Endothelial cell of umbilical vein (primary cell): Measurements from ENCODE around the gene DAZAP1. TPM values are rescaled to one million over a fixed set of nuclear protein-coding genes. Genes with fewer than 3 reads are reported as not detected.

Source experiments
- BruUV-seq: library from RNA; stranded (reverse); fragments of 400-500 nt; replicated peaks from 2 replicates; lab custom pipeline; 2021; lab: Mats Ljungman, UMichigan
- CTCF ChIA-PET: fragments of 300-600, 350-600 bp; sonication (Branson Sonifier 250); formaldehyde crosslinking; loops from one replicate; lab custom pipeline; 2021; ENCODE audit warnings: antibody characterized with exemption, inconsistent platforms; lab: Charles Lee
- POLR2A ChIA-PET: fragments of 300-600, 350-600 bp; sonication (Branson Sonifier 250); formaldehyde crosslinking; loops from one replicate; lab custom pipeline; 2021; ENCODE audit warnings: antibody characterized with exemption, inconsistent platforms; lab: Charles Lee
- DNase-seq: peaks from one replicate; pipeline ENCODE4 v3.0.0-alpha.2; 2011; ENCODE audit warnings: low read depth, low spot score
- FAIRE-seq: peaks from 2 replicates; lab custom pipeline; 2011; peaks lifted over from hg19 to GRCh38; lab: Jason Lieb, UNC
- H2AFZ ChIP-seq: 2 replicates; pipeline ENCODE4 v1.6.0; 2012; ENCODE audit warnings: low read depth, low read length, control low read depth, inconsistent platforms
- H3K27ac ChIP-seq: 2 replicates; pipeline ENCODE4 v1.5.1; 2011; ENCODE audit warnings: low read depth, mild to moderate bottlenecking, control low read depth, low read length, moderate library complexity; ENCODE audit not compliant: insufficient read depth
- H3K27me3 ChIP-seq, 2 experiments: 2 replicates each; pipeline versions ENCODE4 v1.6.0 to v1.6.1; 2011; ENCODE audit warnings: low read length in 2 of 2, mixed read lengths in 1 of 2; ENCODE audit not compliant: control insufficient read depth in 2 of 2, insufficient read depth in 2 of 2
- H3K36me3 ChIP-seq, 2 experiments: 2 replicates in 1 of 2; 3 replicates in 1 of 2; pipeline ENCODE4 v1.5.1; 2011; ENCODE audit warnings: low read length in 2 of 2, mild to moderate bottlenecking in 1 of 2, moderate library complexity in 1 of 2; ENCODE audit not compliant: control insufficient read depth in 2 of 2, insufficient read depth in 2 of 2; ENCODE audit errors: extremely low read depth in 1 of 2
- H3K4me1 ChIP-seq: 3 replicates; pipeline ENCODE4 v1.5.1; 2011; ENCODE audit warnings: mild to moderate bottlenecking, low read length; ENCODE audit not compliant: control insufficient read depth, insufficient read depth; ENCODE audit errors: extremely low read depth
- H3K4me2 ChIP-seq: 2 replicates; pipeline ENCODE4 v1.6.1; 2011; ENCODE audit warnings: low read length, control low read depth, mixed read lengths; ENCODE audit not compliant: insufficient read depth
- H3K4me3 ChIP-seq, 3 experiments: fragments of 200-600 bp in 1 of 3; sonication (generic), shearing (Covaris generic) in 1 of 3; replicated peaks in 1 of 3; 2 replicates each; pipeline ENCODE4 v1.5.1; 2011 to 2016; ENCODE audit warnings: control low read depth in 3 of 3, low read length in 3 of 3, mild to moderate bottlenecking in 2 of 3, inconsistent platforms in 1 of 3, low read depth in 1 of 3, moderate library complexity in 1 of 3; ENCODE audit not compliant: insufficient read depth in 1 of 3
- H3K79me2 ChIP-seq: 2 replicates; pipeline ENCODE4 v1.6.0; 2012; ENCODE audit warnings: low read length, inconsistent platforms; ENCODE audit not compliant: control insufficient read depth, insufficient read depth
- H3K9ac ChIP-seq: replicated peaks from 2 replicates; pipeline ENCODE3; 2011; ENCODE audit warnings: low read length, control low read depth; ENCODE audit not compliant: insufficient read depth; ENCODE audit errors: extremely low read depth
- H3K9me1 ChIP-seq: replicated peaks from 3 replicates; pipeline ENCODE4 v1.6.0; 2011; ENCODE audit warnings: mild to moderate bottlenecking, low read length; ENCODE audit not compliant: control insufficient read depth, insufficient read depth; ENCODE audit errors: extremely low read depth
- H3K9me3 ChIP-seq: replicated peaks from 2 replicates; pipeline ENCODE4 v1.5.1; 2012; ENCODE audit warnings: low read length, inconsistent platforms; ENCODE audit not compliant: control insufficient read depth, insufficient read depth
- H4K20me1 ChIP-seq: replicated peaks from 2 replicates; pipeline ENCODE3; 2011; ENCODE audit warnings: mild to moderate bottlenecking, low read length; ENCODE audit not compliant: control insufficient read depth, insufficient read depth; ENCODE audit errors: extremely low read depth
- EZH2 ChIP-seq: IDR thresholded peaks from 2 replicates; pipeline ENCODE4 v1.6.1; 2012; ENCODE audit warnings: borderline replicate concordance, low read depth, mild to moderate bottlenecking, moderate library complexity, low read length, inconsistent platforms; ENCODE audit not compliant: severe bottlenecking
- FOS ChIP-seq: IDR thresholded peaks from 2 replicates; pipeline ENCODE4 v1.6.1; 2011; ENCODE audit warnings: mild to moderate bottlenecking, low read length, moderate library complexity, borderline replicate concordance; ENCODE audit not compliant: insufficient read depth
- GATA2 ChIP-seq: IDR thresholded peaks from 2 replicates; pipeline ENCODE4 v1.7.0; 2011; ENCODE audit warnings: low read depth, mild to moderate bottlenecking, moderate library complexity, mixed read lengths, low read length; ENCODE audit not compliant: insufficient read length, insufficient read depth
- JUN ChIP-seq: IDR thresholded peaks from 2 replicates; pipeline ENCODE4 v1.6.1; 2011; ENCODE audit warnings: borderline replicate concordance, low read depth; ENCODE audit not compliant: insufficient read length, insufficient read depth
- MAX ChIP-seq: IDR thresholded peaks from 2 replicates; pipeline ENCODE4 v1.6.1; 2011; ENCODE audit not compliant: insufficient read depth, insufficient read length
- MYC ChIP-seq: IDR thresholded peaks from one replicate; pipeline ENCODE4 v1.6.1; 2011; ENCODE audit warnings: mild to moderate bottlenecking, low read depth, low read length
- POLR2A ChIP-seq: IDR thresholded peaks from 2 replicates; pipeline ENCODE4 v1.6.1; 2012; ENCODE audit warnings: low read depth, mild to moderate bottlenecking, control low read depth, low read length
- POLR2AphosphoS5 ChIP-seq: IDR thresholded peaks from 2 replicates; pipeline ENCODE4 v1.6.1; 2012; ENCODE audit warnings: low read depth, mild to moderate bottlenecking, control low read depth, low read length, moderate library complexity; ENCODE audit not compliant: insufficient read depth
- dilution Hi-C: fragments of 300-500 bp; cut with MboI; formaldehyde crosslinking; loops from one replicate; pipeline ENCODE4 v1.15.0; 2019; ENCODE audit warnings: low sequenced_read_pairs; ENCODE audit not compliant: extremely low pct_ligation_motif_present
- intact Hi-C: fragments of 100-400 bp; cut with micrococcal nuclease; formaldehyde crosslinking; loops from one replicate; pipeline ENCODE4 v1.10.0; 2022
- polyA plus RNA-seq, 4 experiments: library from polyadenylated mRNA; depleted of rRNA in 3 of 4; stranded (reverse) in 3 of 4; unstranded in 1 of 4; fragments of >200 nt; gene quantifications; 2 replicates each; pipeline versions ENCODE4 v1.2.1 to v1.2.3, GENCODE V29; 2011 to 2012; ENCODE audit warnings: missing spikeins in 1 of 4
- total RNA-seq: library from RNA; stranded (reverse); gene quantifications from 2 replicates; pipeline ENCODE4 v1.2.3, GENCODE V29; 2021
- TF ChIP-seq, protein P1 (sequence below), 2 donors: IDR thresholded peaks; 1 replicate in 1 of 2; 2 replicates in 1 of 2; pipeline ENCODE4 v1.5.1; 2011; ENCODE audit warnings: low read length in 2 of 2, mild to moderate bottlenecking in 2 of 2, moderate library complexity in 2 of 2, control low read depth in 1 of 2, inconsistent platforms in 1 of 2, low read depth in 1 of 2; ENCODE audit not compliant: insufficient read depth in 1 of 2; ENCODE audit errors: extremely low read depth in 1 of 2

Gene DAZAP1
- total and polyA plus RNA-seq, 2 donors (not counting 3 experiments of a cell fraction or from before 2014, with no cell fraction given) = 50.1 to 187 TPM

GRCh38 chr19:1363599-1363998, 43.8 kb upstream of the DAZAP1 start:
- BruUV-seq = no TSS peak
- CTCF ChIA-PET = interaction anchor here (0.6 to 1.9 kb wide), 3 partner anchors 9 to 48 kb away, joined by 3 to 9 read pairs (median 5); no protein-coding TSS in a partner anchor
- Histone ChIP-seq H3K9ac (no peak overlapping the region), H3K4me2 (no peak overlapping the region), H4K20me1 (no peaks in the 10 kb centered on the region), H3K4me1 (peaks cover 7% of the 10 kb centered on the region), H3K79me2 (no peaks in the 10 kb centered on the region), H3K9me3 (no peaks in the 10 kb centered on the region), H3K9me1 (no peaks in the 10 kb centered on the region), H3K36me3 (peaks cover 0 to 30% of the 10 kb centered on the region in 2 experiments), H2AFZ (no peak overlapping the region), H3K4me3 (no peak overlapping the region), H3K27ac (no peak overlapping the region), H3K27me3 (no peaks in the 10 kb centered on the region)
- intact Hi-C loops (no loop called here), dilution Hi-C loops (no loop called here)
- DNase-seq (no peak), FAIRE-seq (peak; percentile 67)
- TF ChIP-seq GATA2 (no peak), EZH2 (no peak), MAX (no peak), JUN (no peak), POLR2A (no peak), FOS (no peak), MYC (no peak), POLR2AphosphoS5 (no peak)
- TF ChIP-seq, protein P1, sequence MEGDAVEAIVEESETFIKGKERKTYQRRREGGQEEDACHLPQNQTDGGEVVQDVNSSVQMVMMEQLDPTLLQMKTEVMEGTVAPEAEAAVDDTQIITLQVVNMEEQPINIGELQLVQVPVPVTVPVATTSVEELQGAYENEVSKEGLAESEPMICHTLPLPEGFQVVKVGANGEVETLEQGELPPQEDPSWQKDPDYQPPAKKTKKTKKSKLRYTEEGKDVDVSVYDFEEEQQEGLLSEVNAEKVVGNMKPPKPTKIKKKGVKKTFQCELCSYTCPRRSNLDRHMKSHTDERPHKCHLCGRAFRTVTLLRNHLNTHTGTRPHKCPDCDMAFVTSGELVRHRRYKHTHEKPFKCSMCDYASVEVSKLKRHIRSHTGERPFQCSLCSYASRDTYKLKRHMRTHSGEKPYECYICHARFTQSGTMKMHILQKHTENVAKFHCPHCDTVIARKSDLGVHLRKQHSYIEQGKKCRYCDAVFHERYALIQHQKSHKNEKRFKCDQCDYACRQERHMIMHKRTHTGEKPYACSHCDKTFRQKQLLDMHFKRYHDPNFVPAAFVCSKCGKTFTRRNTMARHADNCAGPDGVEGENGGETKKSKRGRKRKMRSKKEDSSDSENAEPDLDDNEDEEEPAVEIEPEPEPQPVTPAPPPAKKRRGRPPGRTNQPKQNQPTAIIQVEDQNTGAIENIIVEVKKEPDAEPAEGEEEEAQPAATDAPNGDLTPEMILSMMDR (IDR thresholded peaks at IDR 0.05; ENCODE audit: extremely low read depth in 1 of 2, insufficient read depth in 1 of 2, low read depth in 1 of 2, low read length in 2 of 2) = no peak
- POLR2A ChIA-PET = no interaction called here
